Posterior vena cava (tissue), 2 donors: ENCODE measurements around the gene DGAT2. TPM values are rescaled to one million over a fixed set of nuclear protein-coding genes. Genes with fewer than 3 reads are reported as not detected.

Source experiments
- DNase-seq: peaks from one replicate; pipeline ENCODE4 v3.0.0-alpha.2; 2020; ENCODE audit warnings: low spot score
- intact Hi-C, 2 donors: fragments of 100-400 bp; cut with DNase I; formaldehyde crosslinking; loops; one replicate each; pipeline versions ENCODE4 v1.14.1 to v1.14.2; 2022 to 2023
- total RNA-seq, 2 donors: library from RNA; stranded (reverse); fragmentation: NEBNext Ultra II Directional; extraction: Animal tissue kit (Norgen Biotek cat#: 25700); gene quantifications; one replicate each; pipeline ENCODE4 v1.2.1, GENCODE V29; 2021
- donor health status: DM: yes; HTN: yes; CAD: no.
- donor health status: DM: yes; HTN: yes; CAD: no.

DGAT2 gene
- total RNA-seq, 2 donors from 2014 or later: 2.1 to 3.4 TPM

- peak; percentile 70 for DNase-seq
- intact Hi-C loops: loop anchor here in 1 of 2 donors (5.0 to 10.0 kb wide), 2 partner anchors 532 to 1311 kb away; no protein-coding TSS in a partner anchor
Measured at GRCh38 chr11:75792997-75793800, 24.6 kb downstream of the DGAT2 start.

GRCh38 chr11:75793966-75794365 lies 25.4 kb downstream of the DGAT2 start:
- intact Hi-C loops: loop anchor here in 1 of 2 donors (5.0 to 10.0 kb wide), 2 partner anchors 531 to 1312 kb away; no protein-coding TSS in a partner anchor
- peak; percentile 50 for DNase-seq

- peak; percentile 59 for DNase-seq
- intact Hi-C loops: loop anchor here in 1 of 2 donors (5.0 to 10.0 kb wide), 2 partner anchors 248 to 529 kb away; no protein-coding TSS in a partner anchor
Measured at GRCh38 chr11:75795276-75796090, 26.9 kb downstream of the DGAT2 start.

GRCh38 chr11:75796091-75796435 lies 27.5 kb downstream of the DGAT2 start:
- intact Hi-C loops: loop anchor here in 1 of 2 donors (5.0 to 10.0 kb wide), 2 partner anchors 249 to 529 kb away; no protein-coding TSS in a partner anchor
- DNase-seq: no peak

- intact Hi-C loops: loop anchor here in 1 of 2 donors (5.0 to 10.0 kb wide), 2 partner anchors 250 to 528 kb away; no protein-coding TSS in a partner anchor
- DNase-seq: peak; percentile 56
Measured at GRCh38 chr11:75797116-75797515, 28.5 kb downstream of the DGAT2 start.

GRCh38 chr11:75797792-75798191 lies 29.2 kb downstream of the DGAT2 start:
- intact Hi-C loops: loop anchor here in 1 of 2 donors (5.0 to 10.0 kb wide), 2 partner anchors 250 to 527 kb away; no protein-coding TSS in a partner anchor
- DNase-seq: peak; percentile 54

GRCh38 chr11:75800136-75800675 lies 31.6 kb downstream of the DGAT2 start:
- peak; percentile 43 for DNase-seq
- intact Hi-C loops: loop anchor here in 1 of 2 donors (5.0 to 10.0 kb wide), 2 partner anchors 67 to 515 kb away; no protein-coding TSS in a partner anchor

- DNase-seq: peak; percentile 63
- intact Hi-C loops: loop anchor here in 1 of 2 donors (5.0 to 10.0 kb wide), 2 partner anchors 66 to 514 kb away; no protein-coding TSS in a partner anchor
Measured at GRCh38 chr11:75800728-75801361, 32.3 kb downstream of the DGAT2 start.

GRCh38 chr11:75801362-75802020 lies 32.9 kb downstream of the DGAT2 start:
- intact Hi-C loops: loop anchor here in 1 of 2 donors (5.0 to 10.0 kb wide), 2 partner anchors 66 to 513 kb away; no protein-coding TSS in a partner anchor
- DNase-seq: peak; percentile 82

- peak; percentile 77 for DNase-seq
- intact Hi-C loops: loop anchor here in 1 of 2 donors (5.0 to 10.0 kb wide), 2 partner anchors 65 to 513 kb away; no protein-coding TSS in a partner anchor
Measured at GRCh38 chr11:75802021-75802912, 33.7 kb downstream of the DGAT2 start.

GRCh38 chr11:75802913-75803820 lies 34.6 kb downstream of the DGAT2 start:
- DNase-seq: peak; percentile 86
- intact Hi-C loops: loop anchor here in 1 of 2 donors (5.0 to 10.0 kb wide), 2 partner anchors 64 to 512 kb away; no protein-coding TSS in a partner anchor

- intact Hi-C loops: loop anchor here in 1 of 2 donors (10.0 kb wide), 1 partner anchor 506 kb away; no protein-coding TSS in a partner anchor
- no peak for DNase-seq
Measured at GRCh38 chr11:75809111-75809510, 40.5 kb downstream of the DGAT2 start.

GRCh38 chr11:75809991-75810390 lies 41.4 kb downstream of the DGAT2 start:
- intact Hi-C loops: loop anchor here in 1 of 2 donors (10.0 kb wide), 1 partner anchor 505 kb away; no protein-coding TSS in a partner anchor
- no peak for DNase-seq

- intact Hi-C loops: no loop called here
- no peak for DNase-seq
Measured at GRCh38 chr11:75810637-75811390, 42.2 kb downstream of the DGAT2 start.

- DNase-seq: no peak
- intact Hi-C loops: no loop called here
Measured at GRCh38 chr11:75811485-75811884, 42.9 kb downstream of the DGAT2 start.
